A549 (cell line): Measurements from ENCODE around the gene ARHGEF18. TPM values are rescaled to one million over a fixed set of nuclear protein-coding genes. Genes with fewer than 3 reads are reported as not detected.

Experiments
- ATAC-seq, 2 experiments: fragments of 200-7000 bp in 1 of 2; fragments of >200 bp in 1 of 2; cut with Nextera tagmentation in 1 of 2; cut with Tn5 transposase in 1 of 2; 3 replicates each; pipeline versions ENCODE4 v1.8.0 to v1.9.1; 2018 to 2020; ENCODE audit warnings: mild to moderate bottlenecking in 1 of 2, moderate library complexity in 1 of 2
- CTCF ChIA-PET: fragments of 300-600 bp; sonication (Branson Sonifier 250); formaldehyde crosslinking; extraction: SDS; loops from one replicate; lab custom pipeline; 2021; ENCODE audit warnings: antibody characterized with exemption, inconsistent platforms; lab: Yijun Ruan, JAX
- POLR2A ChIA-PET: fragments of 350-600 bp; formaldehyde crosslinking; extraction: SDS; loops from one replicate; lab custom pipeline; 2021; ENCODE audit warnings: antibody characterized with exemption, inconsistent platforms; lab: Yijun Ruan, JAX
- DNase-seq, 2 experiments: peaks; one replicate each; pipeline versions ENCODE4 v3.0.0 to v3.0.0-alpha.2; 2011 to 2016; ENCODE audit warnings: low read depth in 1 of 2, low spot score in 1 of 2
- FAIRE-seq: peaks from 2 replicates; lab custom pipeline; 2011; peaks lifted over from hg19 to GRCh38; lab: Jason Lieb, UNC
- H3K27ac ChIP-seq, 2 experiments: fragments of >200 bp; sonication (Bioruptor Twin); formaldehyde crosslinking; 3 replicates each; pipeline ENCODE4 v1.5.1; 2016 to 2017
- H3K4me1 ChIP-seq: fragments of >200 bp; sonication (Bioruptor Twin); formaldehyde crosslinking; 3 replicates; pipeline ENCODE4 v1.6.1; 2016
- H3K4me2 ChIP-seq: fragments of >200 bp; sonication (Bioruptor Twin); formaldehyde crosslinking; 3 replicates; pipeline ENCODE4 v1.6.1; 2016
- H3K4me3 ChIP-seq: fragments of >200 bp; sonication (Bioruptor Twin); formaldehyde crosslinking; 3 replicates; pipeline ENCODE4 v1.5.1; 2016
- H3K9me3 ChIP-seq: fragments of >200 bp; sonication (Bioruptor Twin); formaldehyde crosslinking; 3 replicates; pipeline ENCODE4 v1.6.1; 2016
- BHLHE40 ChIP-seq: IDR thresholded peaks from 2 replicates; pipeline ENCODE4 v1.6.1; 2012; ENCODE audit warnings: low read depth, low read length, inconsistent platforms
- CBX2 ChIP-seq: fragments of 200-600 bp; sonication (generic); IDR thresholded peaks from 2 replicates; pipeline ENCODE4 v1.6.1; 2016; ENCODE audit warnings: low read depth, mild to moderate bottlenecking, borderline replicate concordance
- CBX8 ChIP-seq: fragments of 200-600 bp; sonication (generic); IDR thresholded peaks from 2 replicates; pipeline ENCODE4 v1.6.1; 2016
- CHD2 ChIP-seq: fragments of 150-350 bp; IDR thresholded peaks from 2 replicates; pipeline ENCODE4 v1.6.1; 2014; ENCODE audit warnings: low read length; ENCODE audit not compliant: partially characterized antibody
- CHD4 ChIP-seq: fragments of 200-600 bp; sonication (generic); IDR thresholded peaks from 2 replicates; pipeline ENCODE4 v1.6.1; 2016; ENCODE audit warnings: antibody characterized with exemption, mild to moderate bottlenecking, borderline replicate concordance
- E2F6 ChIP-seq: IDR thresholded peaks from 2 replicates; pipeline ENCODE4 v1.6.1; 2012; ENCODE audit warnings: low read depth, borderline replicate concordance
- EP300 ChIP-seq, 2 experiments: fragments of >200 bp; sonication (Bioruptor Twin); formaldehyde crosslinking; IDR thresholded peaks; 2 replicates in 1 of 2; 3 replicates in 1 of 2; pipeline ENCODE4 v1.6.1; 2016 to 2017
- FOSB ChIP-seq: fragments of 250-450 bp; sonication (Bioruptor Pico); IDR thresholded peaks from 2 replicates; pipeline ENCODE4 v1.5.0; 2020; ENCODE audit warnings: mild to moderate bottlenecking, moderate library complexity
- GATA3 ChIP-seq: IDR thresholded peaks from 2 replicates; pipeline ENCODE4 v1.6.1; 2012; ENCODE audit warnings: borderline replicate concordance
- HDAC2 ChIP-seq: fragments of 200-600 bp; sonication (generic); IDR thresholded peaks from 2 replicates; pipeline ENCODE4 v1.6.1; 2016
- HES2 ChIP-seq: fragments of >200 bp; sonication (Bioruptor Twin); formaldehyde crosslinking; IDR thresholded peaks from 2 replicates; pipeline ENCODE4 v1.6.1; 2016
- HEYL ChIP-seq: fragments of 250-450 bp; sonication (Bioruptor Pico); IDR thresholded peaks from 2 replicates; pipeline ENCODE4 v1.8.0; 2021; ENCODE audit warnings: mild to moderate bottlenecking, moderate library complexity
- HMGXB4 ChIP-seq: fragments of 250-450 bp; sonication (Bioruptor Pico); IDR thresholded peaks from 2 replicates; pipeline ENCODE4 v1.5.0; 2021; ENCODE audit warnings: mild to moderate bottlenecking, moderate library complexity, borderline replicate concordance
- HOXA7 ChIP-seq: fragments of 250-450 bp; sonication (Bioruptor Pico); IDR thresholded peaks from 2 replicates; pipeline ENCODE4 v1.5.0; 2020; ENCODE audit warnings: mild to moderate bottlenecking, moderate library complexity
- HOXB13 ChIP-seq: fragments of 250-450 bp; sonication (Bioruptor Pico); IDR thresholded peaks from 2 replicates; pipeline ENCODE4 v1.5.0; 2020; ENCODE audit warnings: low read depth, mild to moderate bottlenecking, moderate library complexity
- JUN ChIP-seq, 2 experiments: fragments of >200 bp; sonication (Bioruptor Twin); formaldehyde crosslinking; IDR thresholded peaks; 2 replicates in 1 of 2; 3 replicates in 1 of 2; pipeline ENCODE4 v1.6.1; 2016 to 2017
- KDM1A ChIP-seq: fragments of 200-600 bp; sonication (generic); IDR thresholded peaks from 2 replicates; pipeline ENCODE4 v1.6.1; 2016; ENCODE audit warnings: low read depth, mild to moderate bottlenecking
- KDM5A ChIP-seq: fragments of 200-600 bp; sonication (generic); IDR thresholded peaks from 2 replicates; pipeline ENCODE4 v1.6.1; 2016; ENCODE audit warnings: antibody characterized with exemption, mild to moderate bottlenecking
- MAFK ChIP-seq: fragments of 450-650 bp; IDR thresholded peaks from 2 replicates; pipeline ENCODE4 v1.6.1; 2014; ENCODE audit not compliant: partially characterized antibody
- MYC ChIP-seq: IDR thresholded peaks from 2 replicates; pipeline ENCODE4 v1.6.1; 2012; ENCODE audit warnings: mild to moderate bottlenecking, inconsistent platforms, low read length, improper control_type of control experiment, borderline replicate concordance
- NPAS2 ChIP-seq: fragments of 250-450 bp; sonication (Bioruptor Pico); IDR thresholded peaks from 2 replicates; pipeline ENCODE4 v1.8.0; 2022; ENCODE audit warnings: mild to moderate bottlenecking, moderate library complexity, borderline replicate concordance
- RARB ChIP-seq: fragments of 250-450 bp; sonication (Bioruptor Pico); IDR thresholded peaks from 2 replicates; pipeline ENCODE4 v1.8.0; 2021; ENCODE audit warnings: mild to moderate bottlenecking, moderate library complexity
- RFX5 ChIP-seq: fragments of 450-650 bp; IDR thresholded peaks from 2 replicates; pipeline ENCODE4 v1.7.1; 2014; ENCODE audit warnings: antibody characterized with exemption, mild to moderate bottlenecking, moderate library complexity
- TFCP2L1 ChIP-seq: fragments of 250-450 bp; sonication (Bioruptor Pico); IDR thresholded peaks from 2 replicates; pipeline ENCODE4 v1.5.0; 2021; ENCODE audit warnings: mild to moderate bottlenecking
- TP53 ChIP-seq: fragments of 250-450 bp; sonication (Bioruptor Pico); IDR thresholded peaks from 2 replicates; pipeline ENCODE4 v1.5.0; 2021; ENCODE audit warnings: mild to moderate bottlenecking, moderate library complexity
- WGBS: methylation state at CpG from one replicate; pipeline ENCODE4 v1.1.6; 2017; ENCODE audit errors: missing lambda C conversion rate; 5-methylcytosine and 5-hydroxymethylcytosine counted together
- polyA plus RNA-seq, 4 experiments: library from polyadenylated mRNA; depleted of rRNA in 3 of 4; stranded (reverse); fragments of >200 nt; fragmentation: RNase III in 1 of 4; extraction: RNeasy Plus Mini Kit Qiagen cat#74134 plus additional on column Dnase treatment in 1 of 4; gene quantifications; 2 replicates in 3 of 4; 3 replicates in 1 of 4; pipeline ENCODE4 v1.2.3, GENCODE V29; 2011 to 2017
- TF ChIP-seq, protein P1 (sequence below): IDR thresholded peaks from 2 replicates; pipeline ENCODE4 v1.6.1; 2012
- TF ChIP-seq, protein P2 (sequence below): fragments of >200 bp; sonication (Bioruptor Twin); formaldehyde crosslinking; IDR thresholded peaks from 3 replicates; pipeline ENCODE4 v1.5.1; 2016

The ARHGEF18 gene
- polyA plus RNA-seq, 2 of the 4 experiments (the other 2 are of a cell fraction) = 7.4 to 20.7 TPM

DNA sequence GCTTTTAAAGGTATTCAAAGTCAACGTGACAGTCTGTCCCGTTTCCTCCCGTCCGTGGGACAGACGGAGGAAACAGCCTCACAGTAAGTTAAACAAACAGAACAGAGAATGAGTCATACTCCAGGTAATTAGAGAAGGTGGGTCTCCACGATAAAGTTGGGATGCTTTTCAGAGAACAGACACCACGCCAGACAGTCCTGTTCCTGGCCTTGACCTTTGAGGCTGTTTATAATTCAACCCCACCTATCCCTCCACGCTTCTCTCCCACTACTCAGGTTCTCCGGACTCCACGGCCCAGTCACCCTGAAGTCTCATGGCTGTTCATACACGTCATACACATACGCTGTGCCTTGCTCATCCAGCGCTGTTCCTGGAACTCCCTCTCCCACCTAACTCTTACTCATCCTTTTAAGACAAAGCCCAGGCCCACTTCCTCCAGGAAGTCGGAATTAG is 42.5 kb downstream of the ARHGEF18 start (continued):
- TF ChIP-seq, protein P1, sequence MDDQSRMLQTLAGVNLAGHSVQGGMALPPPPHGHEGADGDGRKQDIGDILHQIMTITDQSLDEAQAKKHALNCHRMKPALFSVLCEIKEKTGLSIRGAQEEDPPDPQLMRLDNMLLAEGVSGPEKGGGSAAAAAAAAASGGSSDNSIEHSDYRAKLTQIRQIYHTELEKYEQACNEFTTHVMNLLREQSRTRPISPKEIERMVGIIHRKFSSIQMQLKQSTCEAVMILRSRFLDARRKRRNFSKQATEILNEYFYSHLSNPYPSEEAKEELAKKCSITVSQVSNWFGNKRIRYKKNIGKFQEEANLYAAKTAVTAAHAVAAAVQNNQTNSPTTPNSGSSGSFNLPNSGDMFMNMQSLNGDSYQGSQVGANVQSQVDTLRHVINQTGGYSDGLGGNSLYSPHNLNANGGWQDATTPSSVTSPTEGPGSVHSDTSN = no peak
- TF ChIP-seq CHD2 (no peak), BHLHE40 (no peak), KDM1A (no peak), MAFK (no peak), RFX5 (no peak), TFCP2L1 (CRISPR knock-in tag) (no peak), JUN (IDR thresholded peaks at IDR 0.05) (peak; percentile 45 to 57; a peak in 2 of 5 replicates), EP300 (IDR thresholded peaks at IDR 0.05) (peak; percentile 47 to 54; a peak in 2 of 5 replicates), FOSB (CRISPR knock-in tag) (no peak), HOXB13 (no peak), HDAC2 (no peak)

- Histone ChIP-seq H3K4me1 (peaks cover 50% of the 10 kb centered on the region), H3K9me3 (no peaks in the 10 kb centered on the region), H3K4me3 (no peak overlapping the region), H3K27ac (peak overlapping the region; percentile 92 to 99), H3K4me2 (peak overlapping the region; percentile 98)
- ChIA-PET POLR2A (no interaction called here), CTCF (interaction anchor here (1.4 kb wide), 1 partner anchor 39 kb away, joined by 3 read pairs; no protein-coding TSS in a partner anchor)
- ATAC-seq = peak in 1 of 2 experiments; percentile 9; a peak in 1 of 6 replicates
- TF ChIP-seq CBX2 (no peak), JUN (IDR thresholded peaks at IDR 0.05) (no peak), GATA3 (no peak), HMGXB4 (CRISPR knock-in tag) (no peak), TFCP2L1 (CRISPR knock-in tag) (no peak), E2F6 (no peak), HES2 (no peak), HOXA7 (CRISPR knock-in tag) (no peak), RARB (CRISPR knock-in tag) (no peak), CBX8 (no peak), CHD4 (no peak), KDM5A (no peak), HEYL (CRISPR knock-in tag) (no peak), NPAS2 (no peak), TP53 (CRISPR knock-in tag) (no peak), FOSB (CRISPR knock-in tag) (no peak), MYC (no peak)
- TF ChIP-seq, protein P1 = no peak
- TF ChIP-seq, protein P2, sequence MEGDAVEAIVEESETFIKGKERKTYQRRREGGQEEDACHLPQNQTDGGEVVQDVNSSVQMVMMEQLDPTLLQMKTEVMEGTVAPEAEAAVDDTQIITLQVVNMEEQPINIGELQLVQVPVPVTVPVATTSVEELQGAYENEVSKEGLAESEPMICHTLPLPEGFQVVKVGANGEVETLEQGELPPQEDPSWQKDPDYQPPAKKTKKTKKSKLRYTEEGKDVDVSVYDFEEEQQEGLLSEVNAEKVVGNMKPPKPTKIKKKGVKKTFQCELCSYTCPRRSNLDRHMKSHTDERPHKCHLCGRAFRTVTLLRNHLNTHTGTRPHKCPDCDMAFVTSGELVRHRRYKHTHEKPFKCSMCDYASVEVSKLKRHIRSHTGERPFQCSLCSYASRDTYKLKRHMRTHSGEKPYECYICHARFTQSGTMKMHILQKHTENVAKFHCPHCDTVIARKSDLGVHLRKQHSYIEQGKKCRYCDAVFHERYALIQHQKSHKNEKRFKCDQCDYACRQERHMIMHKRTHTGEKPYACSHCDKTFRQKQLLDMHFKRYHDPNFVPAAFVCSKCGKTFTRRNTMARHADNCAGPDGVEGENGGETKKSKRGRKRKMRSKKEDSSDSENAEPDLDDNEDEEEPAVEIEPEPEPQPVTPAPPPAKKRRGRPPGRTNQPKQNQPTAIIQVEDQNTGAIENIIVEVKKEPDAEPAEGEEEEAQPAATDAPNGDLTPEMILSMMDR = no peak
- DNase-seq = no peak
- FAIRE-seq = no peak
- WGBS = no CpG with 5 or more reads among the region's 2 CpGs
Observed at GRCh38 chr19:7393459-7393858, 44.7 kb downstream of the ARHGEF18 start.
